ENCODE data around the gene PTPRF. TPM values are rescaled to one million over a fixed set of nuclear protein-coding genes. Genes with fewer than 3 reads are reported as not detected.

The PTPRF gene
- total RNA-seq, 3 donors from 2014 or later: 0.86 to 0.95 (median 0.92) TPM

DNA sequence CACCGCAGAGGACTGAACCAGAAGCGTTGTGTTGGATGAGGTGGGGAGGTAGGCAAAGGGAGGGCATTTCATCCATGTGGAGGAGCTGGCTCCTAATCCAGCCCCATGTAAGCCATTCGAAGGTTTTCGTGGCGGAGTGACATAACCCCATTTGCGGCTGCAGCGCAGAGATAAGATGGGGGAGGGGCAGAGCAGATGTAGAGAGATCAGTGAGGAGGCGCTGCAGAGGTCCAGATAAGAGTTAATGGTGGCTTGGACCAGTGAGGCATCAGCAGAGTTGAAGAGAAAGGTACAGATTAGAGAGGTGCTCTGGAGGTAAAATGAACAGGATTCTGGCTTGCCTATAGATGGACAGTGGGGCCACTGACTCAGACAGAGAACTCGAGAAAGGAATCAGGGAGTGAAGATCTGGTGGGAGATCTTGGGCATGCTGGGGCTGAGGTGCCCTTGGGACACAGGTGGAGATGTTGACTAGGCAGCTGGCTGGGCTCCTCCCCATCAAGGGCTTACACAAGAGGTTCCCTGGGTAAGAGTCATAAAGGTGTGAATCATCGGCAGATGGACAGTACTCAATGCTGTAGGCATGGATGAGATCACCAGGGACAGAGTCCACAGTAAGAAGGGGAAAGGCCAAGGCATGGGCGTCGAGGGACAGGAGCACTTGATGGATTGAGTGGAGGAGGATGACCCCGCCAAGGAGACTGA is 7.8 kb upstream of the PTPRF start:
- ATAC-seq (no peak), DNase-seq (no peak)
- H3K36me3 Mint-ChIP-seq (ENCODE audit: insufficient read depth): no peaks in the 10 kb centered on the region
- no peaks in the 10 kb centered on the region for H3K9me3 Mint-ChIP-seq
- H3K4me3 Mint-ChIP-seq: no peak overlapping the region
- peaks cover 52% of the 10 kb centered on the region for H3K27me3 Mint-ChIP-seq (ENCODE audit: low read depth)
- no peaks in the 10 kb centered on the region for H3K4me1 Mint-ChIP-seq (ENCODE audit: low read depth)

DNA sequence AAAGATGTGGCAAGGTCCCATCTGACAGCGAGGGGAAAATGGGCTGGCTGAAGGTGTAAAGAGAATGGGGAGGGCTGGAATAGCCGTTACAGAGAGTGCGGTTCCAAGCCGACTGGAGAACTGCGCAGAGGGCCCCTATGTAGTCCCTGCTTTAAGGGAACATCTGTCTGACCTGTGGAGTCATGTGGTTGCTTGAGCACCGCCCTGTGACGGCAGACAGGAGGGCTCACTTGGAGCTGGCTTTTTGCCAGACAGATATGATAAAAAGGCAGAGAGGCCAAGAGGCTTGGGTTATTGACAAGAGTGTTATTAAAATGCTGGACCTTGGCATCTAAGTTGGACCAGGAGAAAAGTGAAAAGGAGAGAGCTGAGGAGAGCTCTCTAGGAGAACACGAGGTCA is 5.9 kb upstream of the PTPRF start:
- peaks cover 51% of the 10 kb centered on the region for H3K27me3 Mint-ChIP-seq (ENCODE audit: low read depth)
- ATAC-seq (no peak), DNase-seq (no peak)
- no peak overlapping the region for H3K4me3 Mint-ChIP-seq
- H3K9me3 Mint-ChIP-seq: no peaks in the 10 kb centered on the region
- no peaks in the 10 kb centered on the region for H3K36me3 Mint-ChIP-seq (ENCODE audit: insufficient read depth)
- H3K4me1 Mint-ChIP-seq (ENCODE audit: low read depth): peaks cover 7% of the 10 kb centered on the region

DNA sequence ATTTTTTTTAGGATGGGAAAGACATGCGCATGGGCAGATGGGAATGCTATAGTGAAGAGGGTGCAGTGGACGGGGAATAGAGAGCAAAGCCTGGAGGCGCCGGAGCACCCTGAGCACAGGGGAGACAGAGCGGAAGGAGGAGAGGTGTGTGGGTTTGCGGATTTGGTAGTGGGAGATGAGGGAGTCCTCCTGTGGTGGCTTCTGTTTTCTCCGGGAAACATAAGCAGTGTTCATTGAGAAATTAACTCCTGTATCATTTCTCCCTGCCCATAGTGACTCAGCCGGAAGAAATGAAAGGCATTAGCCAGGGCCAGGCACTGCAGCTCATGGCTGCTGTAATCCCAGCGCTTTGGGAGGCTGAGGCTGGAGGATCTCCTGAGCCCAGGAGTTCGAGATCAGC is 4.7 kb upstream of the PTPRF start:
- H3K27me3 Mint-ChIP-seq (ENCODE audit: low read depth): peaks cover 51% of the 10 kb centered on the region
- no peaks in the 10 kb centered on the region for H3K36me3 Mint-ChIP-seq (ENCODE audit: insufficient read depth)
- no peak for ATAC-seq
- no peak overlapping the region for H3K4me3 Mint-ChIP-seq
- peaks cover 15% of the 10 kb centered on the region for H3K4me1 Mint-ChIP-seq (ENCODE audit: low read depth)
- no peaks in the 10 kb centered on the region for H3K9me3 Mint-ChIP-seq
- no peak for DNase-seq

DNA sequence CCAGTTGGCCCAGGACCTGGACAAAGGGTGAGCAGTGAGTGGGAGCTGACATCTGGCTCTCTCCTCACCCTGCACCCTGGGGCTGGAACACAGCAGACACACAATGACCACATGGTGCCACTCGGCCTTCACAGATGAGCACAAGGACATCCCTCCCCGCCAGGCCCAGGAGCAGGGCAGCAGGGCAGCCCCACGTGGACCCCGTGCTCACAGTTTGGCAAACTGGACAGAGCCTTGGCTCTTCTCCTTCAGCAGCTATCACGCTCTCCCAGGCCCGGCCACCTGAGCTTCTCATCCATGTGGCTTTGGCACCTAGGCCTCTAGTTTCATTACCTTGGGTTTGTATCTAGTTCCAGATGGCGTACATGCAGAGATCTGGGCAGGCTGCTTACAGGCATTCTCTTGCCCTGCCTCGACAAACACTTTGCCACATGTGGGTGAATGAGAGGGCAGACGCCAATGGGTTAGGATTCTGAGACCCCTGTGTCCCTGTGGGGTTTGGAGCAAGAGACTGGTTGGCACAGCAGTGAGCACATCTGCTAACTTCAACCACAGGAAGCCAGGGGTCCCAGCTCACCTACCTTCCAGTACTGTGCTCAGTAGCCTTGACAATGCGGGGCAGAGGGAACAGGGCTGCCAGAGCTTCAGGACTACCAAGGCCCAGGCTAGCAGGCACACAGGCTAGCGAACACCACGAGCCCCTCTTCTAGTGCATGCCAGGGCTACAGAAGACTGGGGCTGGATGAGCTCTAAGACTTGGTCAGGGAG is 3.4 kb upstream of the PTPRF start:
- H3K4me3 Mint-ChIP-seq: no peak overlapping the region
- DNase-seq (no peak), ATAC-seq (no peak)
- peaks cover 18% of the 10 kb centered on the region for H3K4me1 Mint-ChIP-seq (ENCODE audit: low read depth)
- H3K9me3 Mint-ChIP-seq: no peaks in the 10 kb centered on the region
- peaks cover 54% of the 10 kb centered on the region for H3K27me3 Mint-ChIP-seq (ENCODE audit: low read depth)
- H3K36me3 Mint-ChIP-seq (ENCODE audit: insufficient read depth): no peaks in the 10 kb centered on the region

DNA sequence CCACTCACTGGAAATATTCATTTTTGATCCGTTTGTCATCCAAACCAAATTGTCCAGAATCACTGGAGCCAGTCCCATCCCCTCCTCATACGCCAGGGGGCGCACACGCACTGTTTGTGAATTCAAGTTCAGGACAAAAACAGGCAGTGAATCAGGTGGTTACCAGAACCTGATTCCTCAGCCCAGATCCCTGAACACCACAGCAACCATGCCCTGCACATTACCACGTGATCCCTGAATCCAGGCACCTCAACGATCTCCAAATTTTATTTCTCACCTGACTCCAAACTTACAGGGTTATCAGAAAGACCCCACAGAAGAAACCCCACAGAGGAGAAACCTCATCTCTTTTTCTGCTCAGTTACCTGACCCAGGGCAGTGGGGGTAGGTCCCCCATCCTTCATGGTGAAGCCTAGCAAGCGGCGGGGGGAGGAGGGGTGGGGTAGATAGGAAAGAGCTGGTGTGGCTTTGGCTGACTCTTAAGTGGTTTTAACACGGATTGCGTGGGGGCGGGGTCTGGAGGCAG is 1.4 kb upstream of the PTPRF start:
- Mint-ChIP-seq H3K27me3 (ENCODE audit: low read depth) (peaks cover 51% of the 10 kb centered on the region), H3K36me3 (ENCODE audit: insufficient read depth) (no peaks in the 10 kb centered on the region), H3K4me1 (ENCODE audit: low read depth) (peaks cover 20% of the 10 kb centered on the region), H3K9me3 (no peaks in the 10 kb centered on the region), H3K4me3 (no peak overlapping the region)
- ATAC-seq: peak; percentile 68 to 70
- DNase-seq: peak; percentile 80

DNA sequence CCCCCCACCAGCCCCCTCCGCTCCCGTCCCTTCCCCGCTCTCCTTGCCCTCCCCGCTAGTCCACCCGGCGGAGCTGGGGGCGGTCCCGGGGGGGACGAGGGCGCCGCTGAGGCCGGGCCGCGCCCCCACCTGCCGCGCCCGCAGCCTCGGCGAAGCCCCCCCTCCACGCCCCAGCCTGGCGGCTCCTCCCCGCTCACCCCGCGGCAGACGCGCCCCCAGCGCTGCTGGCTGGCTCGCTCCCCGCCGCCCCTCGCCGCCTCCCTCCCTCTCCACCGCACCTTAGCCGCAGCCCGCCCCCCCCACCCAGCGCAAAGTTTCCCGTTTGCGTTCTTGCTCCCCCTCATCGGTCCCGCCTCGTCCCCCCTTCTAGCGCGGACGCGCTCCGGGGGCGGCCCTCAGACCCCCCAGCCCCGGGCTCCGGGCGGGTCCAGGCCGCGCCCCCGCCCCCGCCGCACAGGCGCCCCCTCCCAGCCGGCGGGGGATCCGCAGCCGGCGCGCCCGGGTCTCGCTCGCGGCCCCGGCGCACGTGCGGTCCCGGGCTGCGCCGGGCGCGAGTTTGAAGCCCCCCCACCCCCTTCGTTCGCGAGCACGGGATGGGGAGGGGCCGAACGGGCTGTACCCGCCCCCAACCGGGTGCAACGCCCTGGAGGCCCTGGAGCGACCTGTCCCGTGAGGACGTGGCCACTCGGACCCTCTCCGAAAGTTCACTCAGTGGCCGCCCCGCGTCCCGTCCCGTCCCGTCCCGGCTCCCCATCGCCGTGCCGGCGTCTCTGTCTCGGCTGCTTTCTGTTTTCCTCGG is 623 bp downstream of the PTPRF start:
- Mint-ChIP-seq H3K27me3 (ENCODE audit: low read depth) (peaks cover 42% of the 10 kb centered on the region), H3K36me3 (ENCODE audit: insufficient read depth) (no peaks in the 10 kb centered on the region), H3K4me3 (peak overlapping the region; percentile 84), H3K9me3 (no peaks in the 10 kb centered on the region), H3K4me1 (ENCODE audit: low read depth) (peaks cover 20% of the 10 kb centered on the region)
- peak; percentile 35 to 54 for ATAC-seq
- no peak for DNase-seq

DNA sequence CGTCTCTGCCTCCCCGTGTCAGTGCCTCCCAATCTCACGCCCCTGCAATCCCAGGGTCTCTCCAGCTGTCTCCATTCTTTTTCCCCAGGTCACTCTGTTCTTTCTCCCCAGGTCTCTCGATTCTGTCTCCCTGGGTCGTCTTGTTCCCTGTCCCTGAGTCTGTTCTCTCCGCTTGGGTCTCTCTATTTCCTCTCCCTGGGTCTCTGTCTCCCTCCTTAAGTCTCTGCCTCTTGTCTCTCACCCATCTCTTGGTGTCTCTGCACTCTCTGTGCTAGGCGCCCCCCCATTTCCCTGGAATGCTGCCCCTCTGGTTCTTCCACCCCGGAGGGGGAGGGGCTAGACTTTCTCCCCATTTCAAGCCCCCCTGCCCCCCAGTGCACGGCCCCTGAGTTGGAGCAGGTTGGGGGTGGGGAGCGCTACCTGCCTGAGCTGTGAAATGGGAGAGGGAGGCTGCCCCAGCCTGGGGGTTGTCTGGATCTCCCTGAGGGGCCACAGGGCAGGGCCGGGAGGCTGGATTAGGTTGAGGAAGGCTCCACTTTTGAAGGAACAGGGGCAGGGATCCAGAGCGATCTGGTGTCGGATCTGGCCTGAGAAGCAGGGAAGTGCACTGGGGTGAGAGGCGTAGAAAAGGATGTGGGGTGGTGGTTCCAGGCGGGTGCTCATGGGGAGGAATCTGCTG is 1.4 kb downstream of the PTPRF start:
- peaks cover 41% of the 10 kb centered on the region for H3K27me3 Mint-ChIP-seq (ENCODE audit: low read depth)
- DNase-seq: no peak
- no peaks in the 10 kb centered on the region for H3K36me3 Mint-ChIP-seq (ENCODE audit: insufficient read depth)
- no peak for ATAC-seq
- no peaks in the 10 kb centered on the region for H3K9me3 Mint-ChIP-seq
- H3K4me1 Mint-ChIP-seq (ENCODE audit: low read depth): peaks cover 20% of the 10 kb centered on the region
- H3K4me3 Mint-ChIP-seq: peak overlapping the region; percentile 84

DNA sequence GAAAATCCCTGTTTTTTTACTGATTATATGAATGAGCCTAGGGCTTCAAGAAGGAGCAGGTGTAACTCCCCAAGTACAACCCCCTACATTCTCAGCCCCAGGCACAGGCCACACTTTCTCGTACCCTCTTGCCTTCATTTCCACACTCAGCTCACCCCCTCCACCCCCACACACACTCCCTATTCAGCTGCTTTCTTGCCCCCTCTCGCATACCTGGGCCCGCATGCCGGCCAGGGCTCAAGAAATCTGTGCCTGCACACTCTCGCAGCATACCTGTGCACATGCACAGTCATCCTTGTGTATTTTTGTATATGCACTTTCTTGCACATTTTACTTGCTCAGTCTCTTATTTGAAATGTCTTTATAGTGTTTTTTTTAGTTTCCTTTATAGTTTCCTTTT is 2.0 kb downstream of the PTPRF start:
- H3K27me3 Mint-ChIP-seq (ENCODE audit: low read depth): peaks cover 38% of the 10 kb centered on the region
- H3K4me1 Mint-ChIP-seq (ENCODE audit: low read depth): peaks cover 20% of the 10 kb centered on the region
- no peaks in the 10 kb centered on the region for H3K36me3 Mint-ChIP-seq (ENCODE audit: insufficient read depth)
- ATAC-seq (no peak), DNase-seq (no peak)
- H3K9me3 Mint-ChIP-seq: no peaks in the 10 kb centered on the region
- H3K4me3 Mint-ChIP-seq: peak overlapping the region; percentile 84

DNA sequence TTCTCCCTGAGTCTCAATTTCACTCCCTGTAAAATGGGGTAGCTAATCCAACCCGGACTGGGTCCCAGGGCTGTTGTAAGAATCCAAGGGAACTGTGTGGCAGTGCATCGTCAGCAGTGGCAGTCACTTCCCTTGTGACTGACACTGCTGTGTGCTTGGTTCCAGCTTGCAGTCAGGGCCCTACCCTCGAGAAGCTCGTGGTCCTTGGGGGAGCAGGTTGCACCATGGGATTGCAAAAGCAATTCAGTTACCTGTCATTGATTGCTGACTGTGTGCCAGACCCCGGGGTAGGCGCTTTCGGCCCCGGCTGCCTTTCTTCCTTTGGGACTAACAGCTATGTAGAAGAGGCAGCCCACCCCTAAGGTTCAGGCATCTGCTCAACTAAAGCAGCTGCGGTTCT is 2.9 kb downstream of the PTPRF start:
- Mint-ChIP-seq H3K36me3 (ENCODE audit: insufficient read depth) (no peaks in the 10 kb centered on the region), H3K4me1 (ENCODE audit: low read depth) (peaks cover 20% of the 10 kb centered on the region), H3K4me3 (no peak overlapping the region), H3K9me3 (no peaks in the 10 kb centered on the region), H3K27me3 (ENCODE audit: low read depth) (peaks cover 35% of the 10 kb centered on the region)
- DNase-seq: no peak
- no peak for ATAC-seq

DNA sequence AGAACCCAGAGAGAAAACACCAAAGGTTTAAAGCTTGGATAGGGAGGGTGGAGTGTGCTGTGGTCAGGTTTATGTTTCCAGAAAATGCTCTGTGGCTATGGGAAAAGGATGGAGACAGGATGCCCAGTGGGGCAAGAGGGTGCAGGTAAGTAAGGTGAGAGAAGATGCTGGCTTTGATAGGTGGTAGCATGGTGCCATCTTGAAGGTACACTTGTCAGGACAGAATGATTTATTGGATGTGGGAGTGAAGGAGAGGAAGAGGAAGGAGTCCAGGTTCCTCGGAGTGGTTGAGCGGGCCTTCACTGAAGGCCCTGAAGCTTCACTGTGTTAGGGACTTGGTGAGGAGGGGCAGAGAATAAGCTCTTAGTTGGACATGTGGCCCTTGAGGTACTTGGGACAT is 3.6 kb downstream of the PTPRF start:
- ATAC-seq: no peak
- Mint-ChIP-seq H3K27me3 (ENCODE audit: low read depth) (peaks cover 30% of the 10 kb centered on the region), H3K4me3 (no peak overlapping the region), H3K9me3 (no peaks in the 10 kb centered on the region), H3K4me1 (ENCODE audit: low read depth) (peaks cover 21% of the 10 kb centered on the region), H3K36me3 (ENCODE audit: insufficient read depth) (no peaks in the 10 kb centered on the region)
- no peak for DNase-seq

DNA sequence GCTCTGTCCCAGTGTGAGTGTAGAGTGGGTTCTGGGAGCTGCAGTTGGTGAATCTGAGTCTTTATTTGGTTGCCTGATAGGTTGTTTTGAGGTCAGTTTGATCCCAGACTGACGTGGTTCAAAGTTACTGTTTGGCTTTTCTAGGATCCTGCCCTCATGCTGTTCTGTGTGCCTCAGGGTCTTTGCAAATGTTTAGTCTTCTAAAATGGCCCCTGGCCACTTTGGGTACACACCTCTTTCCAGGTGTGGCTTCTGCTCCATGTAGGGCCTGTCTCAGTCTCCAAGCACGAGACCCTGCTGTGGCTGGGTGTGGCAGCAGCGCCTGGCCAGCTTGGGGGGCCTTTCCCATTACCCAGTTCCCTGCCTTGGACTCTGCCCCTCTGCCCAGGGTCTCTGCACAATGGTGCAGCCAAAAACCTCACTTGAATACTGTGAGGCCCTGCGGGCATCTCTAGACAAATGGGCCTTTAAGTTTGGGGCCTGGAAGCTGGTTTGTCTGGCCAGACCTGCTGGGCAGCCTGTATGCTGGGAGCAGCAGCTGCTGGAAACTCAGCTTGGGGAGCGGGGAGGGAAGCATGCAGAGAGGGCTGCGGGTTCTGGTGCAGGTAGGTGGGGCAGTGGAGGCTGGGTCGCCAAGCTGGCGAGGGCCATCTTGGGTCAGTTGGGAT is 5.6 kb downstream of the PTPRF start:
- H3K36me3 Mint-ChIP-seq (ENCODE audit: insufficient read depth): no peaks in the 10 kb centered on the region
- H3K27me3 Mint-ChIP-seq (ENCODE audit: low read depth): peaks cover 16% of the 10 kb centered on the region
- DNase-seq (no peak), ATAC-seq (no peak)
- no peaks in the 10 kb centered on the region for H3K9me3 Mint-ChIP-seq
- H3K4me3 Mint-ChIP-seq: no peak overlapping the region
- peaks cover 7% of the 10 kb centered on the region for H3K4me1 Mint-ChIP-seq (ENCODE audit: low read depth)

DNA sequence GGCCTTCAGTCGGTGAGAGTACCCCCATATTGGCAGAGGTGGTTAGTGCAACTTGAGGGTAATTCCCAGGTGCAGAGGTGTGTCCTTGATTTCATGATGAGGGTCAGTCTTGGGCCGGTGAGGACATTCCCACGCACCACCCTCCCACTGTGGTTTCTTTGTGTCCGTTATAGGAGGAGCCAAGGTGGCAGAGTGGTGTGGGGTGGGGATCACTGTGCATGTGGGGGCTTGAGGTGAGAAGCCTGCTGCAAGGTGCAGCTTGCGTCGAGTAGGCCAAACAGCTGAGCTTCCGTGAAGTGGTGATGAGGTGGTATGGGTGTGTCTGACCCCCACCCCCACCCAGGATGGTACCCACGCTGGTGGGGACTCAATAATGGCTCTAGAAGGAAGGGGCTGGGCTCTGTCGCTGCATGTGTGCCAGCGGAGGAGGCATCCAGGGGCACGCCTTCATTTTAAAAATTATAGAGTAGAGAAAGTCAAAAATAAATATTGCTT is 6.2 kb downstream of the PTPRF start:
- Mint-ChIP-seq H3K36me3 (ENCODE audit: insufficient read depth) (no peaks in the 10 kb centered on the region), H3K9me3 (no peaks in the 10 kb centered on the region), H3K4me1 (ENCODE audit: low read depth) (peaks cover 5% of the 10 kb centered on the region), H3K4me3 (no peak overlapping the region), H3K27me3 (ENCODE audit: low read depth) (peaks cover 13% of the 10 kb centered on the region)
- ATAC-seq: no peak
- DNase-seq: no peak

DNA sequence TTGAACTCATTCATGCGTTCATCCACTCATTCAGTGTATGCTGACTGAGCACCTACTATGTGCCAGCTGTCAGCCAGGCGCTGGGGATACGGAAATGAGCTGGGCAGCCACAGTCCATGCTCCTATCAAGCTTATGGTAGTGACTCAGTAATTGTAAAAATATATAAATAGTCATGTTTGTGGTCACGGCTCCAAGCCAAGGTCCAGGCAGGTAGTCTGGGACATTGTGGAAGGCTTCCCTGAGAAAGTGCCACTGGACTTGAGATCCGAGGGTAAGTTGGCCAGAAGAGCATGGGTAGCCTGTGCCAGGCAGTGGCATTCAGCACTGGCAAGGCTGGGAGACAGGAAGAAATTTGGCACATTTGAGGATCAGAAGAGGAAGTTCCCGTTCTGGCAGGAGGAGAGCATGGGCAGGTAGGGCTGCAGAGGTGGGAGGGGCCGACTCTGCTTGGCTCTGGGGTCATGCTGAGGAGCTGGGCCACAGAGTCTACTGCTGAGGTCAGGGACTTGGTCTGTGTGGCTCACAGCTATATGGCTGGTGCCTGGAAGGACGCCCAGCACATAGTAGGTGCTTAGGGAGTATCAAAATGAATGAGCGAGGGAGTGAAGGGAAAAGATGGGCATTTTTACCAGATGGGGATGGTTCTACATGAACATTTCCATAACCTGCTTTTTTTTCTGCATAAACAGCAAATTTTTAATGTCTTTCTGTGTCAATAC is 6.9 kb downstream of the PTPRF start:
- Mint-ChIP-seq H3K4me1 (ENCODE audit: low read depth) (peaks cover 2% of the 10 kb centered on the region), H3K9me3 (no peaks in the 10 kb centered on the region), H3K36me3 (ENCODE audit: insufficient read depth) (no peaks in the 10 kb centered on the region), H3K27me3 (ENCODE audit: low read depth) (peaks cover 7% of the 10 kb centered on the region), H3K4me3 (peak overlapping the region; percentile 22)
- DNase-seq (no peak), ATAC-seq (no peak)
